GM12865 (cell line): ENCODE results near the gene UBE4B.

Experiments
- DNase-seq: peaks from one replicate; pipeline ENCODE4 v3.0.0; 2010; ENCODE audit warnings: low read depth
- H3K4me3 ChIP-seq: 2 replicates; pipeline ENCODE4 v1.5.1; 2011; ENCODE audit warnings: mild to moderate bottlenecking, low read depth, low read length, control low read depth
- TF ChIP-seq, protein P1 (sequence below): IDR thresholded peaks from 2 replicates; pipeline ENCODE4 v1.5.1; 2011; ENCODE audit warnings: low read length, control low read depth, low read depth, inconsistent platforms; ENCODE audit not compliant: insufficient read depth; ENCODE audit errors: missing control alignments

Gene UBE4B

DNA sequence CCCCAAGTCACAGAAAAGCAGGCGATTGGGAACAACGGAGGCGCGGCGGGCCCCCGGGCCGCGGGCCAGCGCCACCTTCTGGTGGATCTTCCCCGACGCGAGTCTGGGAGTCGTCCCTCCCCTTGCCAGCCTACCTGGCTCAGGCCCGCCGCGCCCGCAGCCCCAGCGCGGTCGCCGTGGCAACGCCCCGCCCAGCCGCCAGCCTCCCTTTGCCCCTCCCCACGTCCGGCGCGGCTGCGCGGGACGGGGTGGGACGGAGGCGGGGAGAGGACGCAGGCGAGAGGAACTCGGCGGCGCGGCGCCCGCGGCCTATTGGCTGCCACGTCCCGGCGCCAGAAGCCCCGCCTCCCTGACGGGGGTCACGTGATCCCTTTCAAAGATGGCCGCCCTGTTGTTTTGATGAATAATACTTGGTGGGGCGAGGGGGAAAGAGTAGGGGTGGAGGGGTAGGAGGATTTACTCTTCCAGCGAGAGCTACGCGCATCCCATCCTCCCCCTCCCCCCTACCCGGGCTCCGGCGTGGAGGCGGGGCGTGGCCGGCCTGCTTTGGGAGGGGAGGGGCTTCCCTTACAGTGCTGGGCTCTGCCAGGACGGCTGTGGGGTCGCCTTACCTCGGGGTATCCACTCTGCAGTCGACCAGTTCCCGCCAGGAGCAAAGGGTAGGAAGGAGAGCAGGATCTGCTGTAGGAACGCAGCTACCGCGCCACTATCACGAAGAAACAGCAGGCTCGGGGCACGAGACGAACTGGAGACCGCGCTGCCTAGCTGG lies at the start of gene UBE4B:
Gene UBE4B, plus strand, starts transcription at position 369 of the 769 bp plus-strand sequence. CDS start 713 bp downstream, outside the sequence.
- peak within 1 kb of the TSS; percentile 94 for H3K4me3 ChIP-seq
- TF ChIP-seq, protein P1, sequence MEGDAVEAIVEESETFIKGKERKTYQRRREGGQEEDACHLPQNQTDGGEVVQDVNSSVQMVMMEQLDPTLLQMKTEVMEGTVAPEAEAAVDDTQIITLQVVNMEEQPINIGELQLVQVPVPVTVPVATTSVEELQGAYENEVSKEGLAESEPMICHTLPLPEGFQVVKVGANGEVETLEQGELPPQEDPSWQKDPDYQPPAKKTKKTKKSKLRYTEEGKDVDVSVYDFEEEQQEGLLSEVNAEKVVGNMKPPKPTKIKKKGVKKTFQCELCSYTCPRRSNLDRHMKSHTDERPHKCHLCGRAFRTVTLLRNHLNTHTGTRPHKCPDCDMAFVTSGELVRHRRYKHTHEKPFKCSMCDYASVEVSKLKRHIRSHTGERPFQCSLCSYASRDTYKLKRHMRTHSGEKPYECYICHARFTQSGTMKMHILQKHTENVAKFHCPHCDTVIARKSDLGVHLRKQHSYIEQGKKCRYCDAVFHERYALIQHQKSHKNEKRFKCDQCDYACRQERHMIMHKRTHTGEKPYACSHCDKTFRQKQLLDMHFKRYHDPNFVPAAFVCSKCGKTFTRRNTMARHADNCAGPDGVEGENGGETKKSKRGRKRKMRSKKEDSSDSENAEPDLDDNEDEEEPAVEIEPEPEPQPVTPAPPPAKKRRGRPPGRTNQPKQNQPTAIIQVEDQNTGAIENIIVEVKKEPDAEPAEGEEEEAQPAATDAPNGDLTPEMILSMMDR = peak; percentile 89
- DNase-seq = peak; percentile 99

DNA sequence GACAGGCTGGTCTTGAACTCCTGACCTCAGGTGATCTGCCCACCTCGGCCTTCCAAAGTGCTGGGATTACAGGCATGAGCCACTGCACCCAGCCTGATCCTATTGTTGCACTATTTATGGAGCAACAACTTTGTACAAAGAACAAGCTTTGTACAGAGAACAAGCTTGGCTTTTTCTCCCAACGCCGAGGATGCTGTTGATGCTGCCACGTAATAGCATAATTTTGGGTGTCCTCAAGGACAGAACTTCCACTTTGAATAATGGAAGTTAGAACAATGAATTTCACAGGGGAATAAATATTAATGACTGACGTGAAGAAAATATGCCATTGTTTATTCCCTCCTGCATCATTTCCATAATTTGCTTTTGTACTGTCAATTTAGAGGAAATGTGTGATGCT lies 48.5 kb upstream of the UBE4B start:
- no peak overlapping the region for H3K4me3 ChIP-seq
- TF ChIP-seq, protein P1 = no peak
- no peak for DNase-seq

DNA sequence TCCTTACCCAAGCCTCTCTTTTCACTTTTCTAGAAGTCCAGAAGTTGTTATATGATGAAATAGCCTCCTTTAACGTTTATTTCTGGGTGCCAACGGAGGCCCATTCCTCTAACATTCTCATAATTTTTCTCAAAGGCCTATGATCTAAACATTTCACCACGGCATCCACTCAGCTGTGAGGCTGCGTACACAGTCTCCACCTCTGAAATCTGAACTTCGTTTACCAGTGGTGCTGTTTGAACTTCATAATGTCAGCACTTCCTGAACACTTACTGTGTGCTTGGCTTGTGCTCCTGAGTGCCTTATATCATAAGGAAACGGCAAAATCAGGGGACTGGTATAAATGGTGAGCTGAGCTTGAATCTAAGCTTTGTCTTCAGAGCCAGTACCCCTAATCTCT lies 47.8 kb upstream of the UBE4B start:
- TF ChIP-seq, protein P1 = no peak

DNA sequence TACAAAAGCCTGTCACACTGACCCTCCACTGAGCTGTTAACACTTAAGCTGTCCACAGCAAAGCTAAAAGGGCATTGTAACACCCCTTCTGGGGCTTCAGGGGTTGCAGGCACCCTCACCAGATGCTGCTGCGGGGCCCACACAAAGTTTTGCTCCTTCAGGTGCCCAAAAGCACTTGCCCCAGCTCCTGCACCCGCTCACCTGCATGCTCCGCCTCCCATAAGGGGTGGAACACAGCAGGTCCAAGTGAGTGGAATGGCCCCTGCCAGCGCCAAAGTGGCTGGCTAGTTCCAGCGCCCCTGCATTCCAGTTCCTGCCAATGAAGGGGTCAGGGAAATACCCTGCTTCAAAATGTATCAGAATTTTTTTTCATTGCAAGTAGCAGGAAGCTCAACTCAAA lies 43.0 kb upstream of the UBE4B start:
- DNase-seq = no peak
- H3K4me3 ChIP-seq = no peak overlapping the region
- TF ChIP-seq, protein P1 = no peak

More for the DNA sequence above, 47.8 kb upstream of the UBE4B start:
- no peak overlapping the region for H3K4me3 ChIP-seq
- no peak for DNase-seq

DNA sequence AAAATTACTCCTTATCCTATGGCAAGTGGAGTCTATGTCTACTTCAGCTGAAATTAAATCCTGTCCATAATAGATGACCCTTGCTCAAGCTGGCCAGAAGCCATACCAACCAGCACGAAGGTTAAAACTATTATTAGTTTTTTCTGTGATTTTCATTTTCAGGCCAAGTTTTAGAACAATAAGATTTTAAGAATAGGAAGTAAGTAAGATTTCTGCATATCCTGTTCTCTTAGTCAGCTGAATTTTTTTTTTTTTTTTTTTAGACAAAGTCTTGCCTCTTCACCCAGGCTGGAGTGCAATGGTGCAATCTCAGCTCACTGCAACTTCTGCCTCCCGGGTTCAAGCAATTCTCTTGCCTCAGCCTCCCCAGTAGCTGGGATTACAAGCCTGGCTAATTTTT lies 41.8 kb upstream of the UBE4B start:
- TF ChIP-seq, protein P1 = no peak
- DNase-seq = no peak
- no peak overlapping the region for H3K4me3 ChIP-seq

DNA sequence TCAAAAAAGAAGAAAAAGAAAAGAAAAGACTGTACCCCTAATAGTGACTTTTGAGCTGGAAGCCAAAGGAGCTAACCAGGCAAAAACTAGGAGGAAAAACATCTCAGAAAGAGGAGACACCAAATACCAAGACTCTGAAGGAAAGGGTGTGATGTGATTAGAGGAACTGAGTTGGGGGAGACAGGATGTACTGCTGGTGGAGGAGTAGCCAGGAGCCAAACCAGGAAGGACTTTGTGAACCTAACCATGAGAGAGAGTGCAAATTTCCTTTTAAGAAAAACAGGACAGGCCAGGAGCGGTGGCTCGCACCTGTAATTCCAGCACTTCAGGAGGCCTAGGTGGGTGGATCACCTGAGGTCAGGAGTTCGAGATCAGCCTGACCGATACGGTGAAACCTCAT lies 39.8 kb upstream of the UBE4B start:
- no peak overlapping the region for H3K4me3 ChIP-seq
- TF ChIP-seq, protein P1 = no peak
- DNase-seq = no peak
